ENCODE results near the gene RIC3. TPM values are rescaled to one million over a fixed set of nuclear protein-coding genes. Genes with fewer than 3 reads are reported as not detected.

The RIC3 gene
- total RNA-seq, 4 donors from 2014 or later, result 11.8 to 28.2 (median 18.9) TPM

DNA sequence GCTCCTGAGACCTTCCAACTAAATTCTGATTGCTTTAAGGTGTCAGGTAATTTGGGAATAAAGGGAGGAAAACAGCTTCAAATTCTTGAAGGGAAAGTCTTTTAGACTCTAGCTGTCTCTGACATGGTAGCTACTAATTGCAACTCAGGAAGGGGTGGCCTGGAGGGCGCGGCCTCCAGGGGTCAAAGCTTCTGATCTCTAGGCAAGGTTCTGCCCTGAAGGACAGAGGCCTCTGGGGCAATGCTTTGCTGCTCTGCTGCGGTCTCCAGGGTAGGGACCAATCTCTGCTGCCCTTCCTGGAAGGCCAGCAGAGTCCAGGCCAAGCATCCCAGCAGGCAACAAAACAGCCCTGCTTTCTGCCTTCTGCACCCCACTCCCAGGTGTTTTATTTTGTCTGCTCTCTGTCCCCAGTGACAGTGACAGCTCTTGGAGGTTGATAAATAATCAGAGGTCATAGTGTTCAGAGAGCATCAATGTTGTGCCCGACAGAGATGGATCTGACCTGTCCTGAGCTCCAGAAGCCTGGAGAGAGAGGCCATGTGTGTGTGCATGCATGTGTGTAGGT lies 89.6 kb downstream of the RIC3 start:
- no peak for DNase-seq (ENCODE audit: low spot score in 2 of 2)
- Histone ChIP-seq H3K4me3 (no peak overlapping the region), H3K36me3 (no peaks in the 10 kb centered on the region), H3K9me3 (no peaks in the 10 kb centered on the region), H3K27ac (no peak overlapping the region), H3K4me1 (peaks cover 0 to 30% (median 3%) of the 10 kb centered on the region in 4 donors), H3K27me3 (no peaks in the 10 kb centered on the region)
- 78 to 80% methylated on average over 4 of the region's 4 CpGs for WGBS, 2 donors
- TF ChIP-seq, protein P1, sequence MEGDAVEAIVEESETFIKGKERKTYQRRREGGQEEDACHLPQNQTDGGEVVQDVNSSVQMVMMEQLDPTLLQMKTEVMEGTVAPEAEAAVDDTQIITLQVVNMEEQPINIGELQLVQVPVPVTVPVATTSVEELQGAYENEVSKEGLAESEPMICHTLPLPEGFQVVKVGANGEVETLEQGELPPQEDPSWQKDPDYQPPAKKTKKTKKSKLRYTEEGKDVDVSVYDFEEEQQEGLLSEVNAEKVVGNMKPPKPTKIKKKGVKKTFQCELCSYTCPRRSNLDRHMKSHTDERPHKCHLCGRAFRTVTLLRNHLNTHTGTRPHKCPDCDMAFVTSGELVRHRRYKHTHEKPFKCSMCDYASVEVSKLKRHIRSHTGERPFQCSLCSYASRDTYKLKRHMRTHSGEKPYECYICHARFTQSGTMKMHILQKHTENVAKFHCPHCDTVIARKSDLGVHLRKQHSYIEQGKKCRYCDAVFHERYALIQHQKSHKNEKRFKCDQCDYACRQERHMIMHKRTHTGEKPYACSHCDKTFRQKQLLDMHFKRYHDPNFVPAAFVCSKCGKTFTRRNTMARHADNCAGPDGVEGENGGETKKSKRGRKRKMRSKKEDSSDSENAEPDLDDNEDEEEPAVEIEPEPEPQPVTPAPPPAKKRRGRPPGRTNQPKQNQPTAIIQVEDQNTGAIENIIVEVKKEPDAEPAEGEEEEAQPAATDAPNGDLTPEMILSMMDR (IDR thresholded peaks at IDR 0.05), result no peak
- TF ChIP-seq POLR2A (IDR thresholded peaks at IDR 0.05), result no peak
- no peak for TF ChIP-seq EP300 (IDR thresholded peaks at IDR 0.05)

DNA sequence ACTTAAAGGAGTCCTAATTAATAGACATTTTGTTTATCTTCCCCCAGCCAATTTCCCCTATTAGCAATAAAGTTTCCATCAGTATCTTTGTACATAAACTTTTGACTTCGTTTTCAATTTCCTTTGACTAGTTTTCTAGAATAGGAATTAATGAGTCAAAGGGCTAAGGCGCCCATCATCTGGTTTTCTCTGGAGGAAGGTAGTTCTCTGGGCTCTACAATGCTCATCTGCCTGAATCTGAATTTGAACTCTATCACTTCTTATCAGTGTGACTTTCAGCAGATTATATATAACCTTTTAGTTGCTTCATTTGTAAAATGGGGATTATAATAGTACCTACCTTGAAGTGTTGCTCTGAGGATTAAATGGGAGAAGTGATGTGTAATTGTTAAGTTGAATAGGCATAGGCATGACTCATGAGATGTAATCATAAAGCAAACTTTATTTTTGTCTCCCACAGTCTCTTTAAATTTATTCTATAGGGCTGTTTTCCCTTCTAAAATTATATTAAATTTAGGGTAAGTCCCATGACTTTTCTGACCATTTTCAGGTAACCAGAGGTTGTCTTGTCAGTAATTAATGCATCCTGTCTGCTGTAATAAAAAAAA lies 93.6 kb downstream of the RIC3 start:
- no peak for TF ChIP-seq POLR2A (IDR thresholded peaks at IDR 0.05)
- TF ChIP-seq, protein P1 (IDR thresholded peaks at IDR 0.05), result no peak
- TF ChIP-seq EP300 (IDR thresholded peaks at IDR 0.05), result no peak
- H3K27ac ChIP-seq, result no peak overlapping the region
- no peaks in the 10 kb centered on the region for H3K36me3 ChIP-seq
- DNase-seq (ENCODE audit: low spot score in 2 of 2), result no peak
- peaks cover 0 to 9% (median 0%) of the 10 kb centered on the region in 4 donors for H3K4me1 ChIP-seq
- no peaks in the 10 kb centered on the region for H3K9me3 ChIP-seq
- H3K4me3 ChIP-seq, result no peak overlapping the region
- 76 to 79% methylated on average over 2 of the region's 2 CpGs for WGBS, 2 donors
- H3K27me3 ChIP-seq, result no peaks in the 10 kb centered on the region

DNA sequence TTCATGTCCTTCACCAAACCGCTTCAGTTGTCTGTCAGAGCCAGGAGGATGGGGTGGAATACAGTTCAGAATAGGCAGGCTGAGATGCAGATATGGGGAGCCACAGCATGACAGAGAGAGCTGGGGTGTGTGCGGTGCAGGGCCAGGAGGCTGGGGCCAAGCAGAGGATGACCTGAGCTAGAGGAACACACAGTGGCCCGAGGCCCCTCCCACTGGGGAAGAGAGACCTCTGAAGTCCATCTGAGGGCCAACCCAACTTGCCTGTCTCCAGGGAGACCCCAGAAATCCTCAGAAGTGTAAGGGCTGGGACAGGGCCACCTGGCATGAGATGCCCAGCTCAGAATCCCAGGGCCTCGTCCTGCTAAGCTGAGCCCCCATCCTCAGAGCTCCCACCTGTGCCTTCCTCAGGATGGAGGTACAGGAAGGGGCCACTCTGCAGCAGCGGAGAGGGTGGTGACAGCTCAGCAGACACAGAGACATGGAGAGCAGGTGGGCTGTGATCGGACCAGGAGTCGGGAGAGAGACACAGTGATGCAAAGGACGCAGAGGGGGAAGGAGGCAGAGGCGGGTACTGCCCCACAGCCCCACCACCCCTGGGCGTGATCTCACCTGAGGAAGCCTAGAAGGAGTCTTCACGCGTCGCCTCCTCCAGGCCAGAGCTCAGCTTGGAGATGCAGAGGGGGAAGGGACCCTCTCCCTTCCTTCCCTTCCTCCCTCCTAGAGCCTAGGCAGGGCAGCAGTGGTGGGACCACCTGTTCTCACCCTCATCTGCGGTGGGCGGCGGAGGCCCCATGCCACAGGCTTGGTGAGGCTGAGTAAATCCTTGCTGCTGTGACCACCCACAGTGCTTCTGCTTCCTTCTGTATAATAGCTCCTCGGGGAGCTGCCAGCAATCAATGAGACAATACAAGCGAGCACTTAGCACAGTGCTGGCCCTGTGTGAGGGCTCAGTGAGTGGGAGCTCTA lies 96.9 kb downstream of the RIC3 start:
- Histone ChIP-seq H3K36me3 (no peaks in the 10 kb centered on the region), H3K27ac (no peak overlapping the region), H3K27me3 (no peaks in the 10 kb centered on the region), H3K4me1 (peaks cover 0 to 42% (median 20%) of the 10 kb centered on the region in 4 donors), H3K4me3 (no peak overlapping the region), H3K9me3 (no peaks in the 10 kb centered on the region)
- WGBS, 2 donors, result 71 to 72% methylated on average over 16 to 17 of the region's 18 CpGs
- DNase-seq (ENCODE audit: low spot score in 2 of 2), result no peak
- TF ChIP-seq POLR2A (IDR thresholded peaks at IDR 0.05), result no peak
- TF ChIP-seq, protein P1 (IDR thresholded peaks at IDR 0.05), result no peak
- TF ChIP-seq EP300 (IDR thresholded peaks at IDR 0.05), result no peak

DNA sequence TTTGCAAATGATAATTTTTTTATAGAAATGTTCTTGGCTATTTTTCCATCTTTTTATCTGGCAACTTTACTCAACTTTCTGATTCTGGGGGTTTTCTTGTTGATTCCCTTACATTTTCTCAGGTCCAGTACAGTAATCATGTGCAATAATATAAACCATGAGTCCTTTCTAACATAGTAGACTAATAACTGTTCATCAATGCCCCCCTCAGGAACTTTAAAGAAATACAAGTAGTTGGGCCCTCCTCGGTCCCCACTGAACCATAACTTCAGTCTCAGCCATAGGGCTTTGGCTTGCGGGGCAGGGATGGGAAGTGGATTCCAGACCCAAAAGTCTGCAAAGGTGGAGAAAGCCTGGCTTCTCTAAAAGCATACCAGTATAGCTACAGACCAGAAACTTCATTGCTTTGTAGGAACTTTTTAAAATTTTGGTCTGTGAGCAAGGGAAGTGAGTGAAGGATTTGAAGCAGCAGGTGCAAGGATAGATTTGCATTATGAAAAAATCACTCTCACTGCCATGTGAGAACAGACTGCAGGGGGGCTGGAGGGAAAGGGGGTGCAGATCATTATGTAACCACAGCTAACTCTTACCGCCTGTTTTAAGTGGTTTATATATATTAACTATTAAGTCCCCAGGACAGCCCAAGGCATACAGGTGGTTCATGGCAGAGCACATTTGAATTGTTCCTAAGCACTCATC lies 98.3 kb downstream of the RIC3 start:
- H3K9me3 ChIP-seq, result no peaks in the 10 kb centered on the region
- no peak for DNase-seq (ENCODE audit: low spot score in 2 of 2)
- 43 to 47% methylated on average over 3 of the region's 3 CpGs for WGBS, 2 donors
- TF ChIP-seq, protein P1 (IDR thresholded peaks at IDR 0.05), result peak in 3 of 5 experiments; percentile 14 to 26 (median 26)
- no peak for TF ChIP-seq POLR2A (IDR thresholded peaks at IDR 0.05)
- no peak for TF ChIP-seq EP300 (IDR thresholded peaks at IDR 0.05)
- H3K4me3 ChIP-seq, result no peak overlapping the region
- no peaks in the 10 kb centered on the region for H3K27me3 ChIP-seq
- H3K36me3 ChIP-seq, result no peaks in the 10 kb centered on the region
- peaks cover 0 to 47% (median 20%) of the 10 kb centered on the region in 4 donors for H3K4me1 ChIP-seq
- H3K27ac ChIP-seq, result no peak overlapping the region

Data from tibial nerve (tissue), 4 donors.